GDM1 (cell line): Measurements from ENCODE around the gene KATNAL1.

Source experiments
- DNase-seq: peaks from one replicate; lab custom pipeline; 2025; lab: John Stamatoyannopoulos, UW

Gene KATNAL1

DNA sequence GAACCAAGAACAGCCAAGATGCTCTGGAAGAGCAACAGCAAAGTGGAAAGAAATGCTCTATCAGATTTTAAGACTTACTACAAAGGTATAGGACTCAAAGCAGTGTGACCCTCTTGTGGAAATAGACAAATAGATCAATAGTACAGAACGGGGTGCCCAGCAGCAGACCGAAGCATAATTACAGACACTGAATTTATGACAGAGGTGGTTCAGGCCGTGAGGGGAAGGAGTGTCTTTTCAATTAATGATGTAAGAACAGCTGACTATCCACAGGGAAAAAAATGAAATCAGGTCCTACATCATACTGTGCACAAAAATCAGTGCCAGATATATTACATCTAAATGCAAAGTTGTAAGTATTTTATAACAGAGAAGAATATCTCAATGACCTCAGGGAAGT lies 95.6 kb downstream of the KATNAL1 start:
- no peak for DNase-seq

DNA sequence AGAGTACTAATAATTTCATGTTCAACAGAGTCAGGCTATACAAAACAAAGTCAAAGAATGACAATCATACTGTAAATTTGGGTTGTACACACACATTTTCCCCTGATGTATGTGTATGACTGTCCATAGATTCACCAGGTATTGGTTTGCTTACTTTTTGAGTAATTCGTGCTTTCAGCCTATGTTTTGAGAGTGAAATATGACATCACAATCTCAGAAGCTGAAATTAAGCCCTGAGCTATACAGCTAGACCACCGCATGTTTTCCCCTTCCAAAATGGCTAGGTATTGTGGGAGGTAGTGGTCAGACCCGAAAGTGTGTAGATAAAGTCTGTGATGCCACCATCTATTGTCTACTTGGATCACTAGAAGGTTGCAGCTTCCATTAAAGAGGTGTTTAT lies 102.8 kb downstream of the KATNAL1 start:
- DNase-seq = no peak

DNA sequence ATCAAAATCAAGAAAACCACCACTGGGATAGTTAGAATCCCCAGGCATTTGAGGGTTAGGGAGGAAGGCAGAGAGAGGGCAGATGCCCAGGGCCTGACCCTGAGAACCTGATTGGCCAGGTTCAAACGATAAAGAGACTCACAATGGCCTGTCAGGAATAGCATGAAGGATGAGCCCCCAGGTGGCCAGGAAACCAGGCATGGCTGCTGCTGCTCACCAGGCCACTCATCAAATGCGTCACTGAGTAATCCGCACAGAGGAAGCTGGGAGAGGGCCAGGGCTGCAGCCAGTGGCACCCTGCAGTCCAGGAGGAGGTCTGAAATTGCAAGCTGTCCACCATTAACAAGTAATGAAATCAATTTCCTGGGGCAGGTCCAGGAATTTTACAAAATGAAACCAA lies 111.3 kb downstream of the KATNAL1 start:
- no peak for DNase-seq

DNA sequence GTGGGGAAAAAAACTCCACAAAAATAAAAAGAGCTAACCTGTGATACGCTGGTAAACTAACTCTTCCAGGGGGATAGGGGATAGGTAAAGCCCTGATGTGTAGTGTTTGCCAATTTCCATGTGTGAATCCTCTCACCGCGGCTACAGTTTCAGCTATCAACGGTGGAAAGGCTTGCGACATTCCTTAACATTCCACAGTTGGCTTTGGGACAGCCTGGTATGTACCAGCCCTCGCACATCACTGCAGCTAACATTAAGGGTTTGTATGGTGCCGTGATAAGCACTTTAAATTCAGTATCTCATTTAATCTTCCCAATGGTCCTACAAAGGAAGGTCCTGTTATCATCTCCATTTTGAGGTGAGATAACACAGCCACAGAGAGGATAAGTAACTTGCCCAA lies 112.4 kb downstream of the KATNAL1 start:
- no peak for DNase-seq

DNA sequence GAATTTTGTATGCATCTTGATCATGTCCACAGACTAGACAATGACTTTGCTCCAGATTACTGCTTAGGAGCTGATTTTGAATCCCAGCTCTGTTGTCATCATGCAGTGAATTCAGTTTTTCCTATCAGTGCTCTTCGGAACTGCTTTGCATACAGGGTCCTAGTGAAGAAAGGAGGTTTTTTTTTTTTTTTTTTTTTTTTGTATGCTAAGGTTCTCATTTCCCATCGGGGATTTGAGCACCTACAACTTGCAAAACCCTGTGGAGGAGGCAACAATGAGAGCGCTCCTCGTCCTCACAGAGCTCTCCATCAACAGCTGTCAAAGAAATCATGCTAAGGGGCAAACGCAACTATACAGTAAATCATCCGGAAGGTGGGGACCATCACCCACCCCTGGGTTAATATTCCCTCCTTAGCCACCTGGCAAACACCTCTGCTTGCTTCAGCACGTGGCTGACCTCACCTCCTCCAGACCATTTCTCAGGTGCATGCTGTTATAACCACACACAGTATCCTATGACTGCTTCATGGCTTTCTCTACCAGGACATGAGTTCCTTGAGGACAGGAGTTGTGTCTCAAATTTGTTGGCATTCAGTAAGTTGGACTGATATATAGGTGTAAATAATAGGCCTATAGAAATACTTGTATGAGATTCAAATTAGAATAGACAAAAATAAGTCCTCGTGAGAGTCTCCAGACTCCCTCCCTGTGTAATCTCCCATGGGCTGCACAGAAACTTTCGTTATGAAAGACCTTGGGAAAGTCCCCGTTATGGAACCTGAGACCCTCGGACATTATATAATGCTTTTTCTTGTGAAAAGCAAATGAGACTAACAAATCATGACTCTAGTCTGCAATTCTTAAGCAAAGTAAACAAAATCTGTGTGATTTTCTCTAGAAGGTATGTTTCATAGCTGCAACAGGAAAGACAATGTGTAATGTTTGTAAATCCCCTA lies 113.8 kb downstream of the KATNAL1 start:
- no peak for DNase-seq

DNA sequence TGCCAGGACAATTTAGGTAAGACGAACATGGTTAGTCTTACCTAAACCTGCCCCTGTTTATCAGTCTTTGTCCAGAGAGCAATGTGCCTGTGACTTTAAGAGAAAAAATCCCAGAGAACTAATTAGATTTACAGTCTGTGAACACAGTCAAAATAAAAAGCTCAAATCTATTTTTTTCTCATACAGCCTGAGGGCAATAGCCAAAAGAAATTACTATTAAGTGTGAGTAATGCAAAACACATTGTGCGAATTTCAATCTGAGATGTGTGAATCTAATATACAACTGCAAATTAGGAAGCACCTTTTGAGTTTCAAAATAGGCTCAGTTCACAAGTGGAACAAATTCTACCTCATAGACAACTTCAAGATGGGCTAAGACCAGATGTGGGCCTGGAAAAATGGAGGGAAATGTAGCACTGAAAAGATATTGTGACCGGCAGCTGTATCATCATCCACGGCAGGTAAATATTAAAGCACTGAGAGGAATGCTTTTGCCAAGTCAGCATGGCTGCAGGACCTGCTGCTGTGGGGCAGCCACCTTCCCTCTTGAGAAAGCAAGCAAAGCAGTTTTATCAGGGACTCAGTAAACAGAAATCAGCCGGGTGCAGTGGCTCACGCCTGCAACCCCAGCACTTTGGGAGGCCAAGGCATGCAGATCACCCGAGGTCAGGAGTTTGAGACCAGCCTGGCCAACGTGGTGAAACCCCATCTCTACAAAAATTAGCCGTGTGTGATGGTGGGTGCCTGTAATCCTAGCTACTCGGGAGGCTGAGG lies 114.8 kb downstream of the KATNAL1 start:
- DNase-seq = no peak

DNA sequence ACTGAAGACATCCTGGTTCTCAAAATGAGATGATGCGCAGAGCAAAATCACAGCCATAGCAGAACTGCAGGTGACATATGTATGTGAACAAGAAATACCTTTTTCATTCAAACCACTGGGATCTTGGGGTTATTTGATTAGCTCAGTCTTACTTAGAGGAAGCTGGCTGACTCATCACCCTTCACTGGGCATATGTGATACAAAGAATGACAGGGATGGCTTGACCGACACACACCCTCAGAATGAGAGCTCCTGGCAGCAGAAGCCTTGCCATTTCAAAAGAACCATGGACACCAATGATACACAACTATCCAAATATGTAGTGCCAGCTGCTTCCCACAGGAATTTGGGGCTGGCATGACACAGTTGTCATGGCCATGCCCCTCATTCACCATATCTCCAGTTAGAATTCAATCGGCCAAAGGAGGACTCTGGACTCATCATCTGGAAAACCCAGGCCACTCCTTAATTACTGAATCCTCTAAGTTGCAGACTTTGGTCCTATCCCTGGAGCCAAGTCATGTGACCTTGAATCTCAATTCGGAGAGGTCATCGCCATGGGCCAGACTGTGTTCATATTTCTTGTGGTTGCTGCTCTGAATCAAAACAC lies 115.8 kb downstream of the KATNAL1 start:
- no peak for DNase-seq

DNA sequence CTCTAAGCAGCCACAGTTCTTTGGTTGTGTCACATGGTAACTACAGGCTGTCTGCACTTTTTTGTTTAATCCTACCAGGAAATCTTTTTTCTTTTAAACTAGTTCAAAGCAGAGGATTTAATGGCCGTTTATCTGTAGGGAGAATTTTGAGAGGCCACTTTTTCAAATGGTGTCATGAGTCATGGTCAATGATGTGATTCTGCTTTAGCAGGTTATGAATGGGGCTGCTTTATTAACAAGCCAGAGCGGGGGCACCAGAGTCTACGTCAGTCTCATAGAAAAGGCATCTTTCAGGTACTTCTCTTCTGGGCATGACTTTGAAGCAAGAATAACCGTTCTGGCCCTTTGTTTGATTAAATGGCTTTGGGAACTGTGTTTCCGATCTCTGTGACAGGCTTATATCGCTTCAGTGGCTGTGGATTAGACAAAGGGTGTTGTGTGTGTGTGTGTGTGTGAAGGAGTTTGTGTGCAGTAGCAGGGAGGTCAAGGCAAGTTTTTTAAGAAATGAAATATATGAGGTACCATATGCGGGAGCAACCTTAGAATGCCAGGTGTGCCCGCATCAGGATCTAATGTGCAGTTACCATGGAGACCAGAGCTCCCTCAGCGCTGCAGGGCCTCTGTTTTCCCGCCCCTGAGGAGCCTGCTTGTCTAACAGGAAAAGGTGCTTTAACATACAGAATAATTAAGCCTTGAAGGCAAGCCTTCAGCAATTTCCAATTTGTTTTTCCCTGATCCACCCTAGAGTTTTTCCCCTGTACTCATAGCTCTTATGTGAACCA lies 120.5 kb downstream of the KATNAL1 start:
- no peak for DNase-seq

DNA sequence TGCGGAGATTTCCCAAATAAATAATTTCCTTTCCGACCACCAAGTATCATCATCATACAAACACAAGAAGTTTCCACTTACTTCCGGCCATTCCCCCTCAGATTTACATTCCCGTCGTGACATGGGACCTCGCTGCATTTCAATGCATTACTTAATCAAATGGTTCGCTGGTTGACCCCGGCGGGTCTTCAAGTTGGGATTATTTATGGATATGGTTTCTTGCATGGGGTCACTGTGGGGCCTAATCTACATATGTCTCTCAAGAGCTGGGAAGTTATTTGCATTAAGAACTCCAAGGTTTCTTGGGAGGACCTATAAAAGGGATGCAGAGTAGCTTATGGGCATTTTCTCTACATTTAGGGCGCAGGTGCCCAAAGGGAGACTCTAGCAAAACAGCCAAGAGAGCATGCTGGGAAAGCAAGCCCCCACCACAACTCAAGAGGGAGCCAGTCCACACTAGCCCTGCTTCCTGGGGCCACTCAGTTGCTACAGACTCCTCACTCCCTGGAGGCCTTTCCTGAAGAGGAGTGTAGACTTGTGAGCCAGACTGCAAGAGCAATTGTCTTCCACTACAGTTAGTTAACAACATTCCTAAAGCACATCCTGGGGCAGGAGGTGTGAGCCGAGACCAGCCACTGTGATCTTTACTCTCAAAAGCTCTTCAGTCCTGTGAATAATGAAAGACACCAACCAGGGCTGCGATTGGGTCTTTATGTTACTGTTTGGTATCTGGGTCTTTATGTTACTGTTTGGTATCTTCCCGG lies 125.3 kb downstream of the KATNAL1 start:
- DNase-seq = no peak

DNA sequence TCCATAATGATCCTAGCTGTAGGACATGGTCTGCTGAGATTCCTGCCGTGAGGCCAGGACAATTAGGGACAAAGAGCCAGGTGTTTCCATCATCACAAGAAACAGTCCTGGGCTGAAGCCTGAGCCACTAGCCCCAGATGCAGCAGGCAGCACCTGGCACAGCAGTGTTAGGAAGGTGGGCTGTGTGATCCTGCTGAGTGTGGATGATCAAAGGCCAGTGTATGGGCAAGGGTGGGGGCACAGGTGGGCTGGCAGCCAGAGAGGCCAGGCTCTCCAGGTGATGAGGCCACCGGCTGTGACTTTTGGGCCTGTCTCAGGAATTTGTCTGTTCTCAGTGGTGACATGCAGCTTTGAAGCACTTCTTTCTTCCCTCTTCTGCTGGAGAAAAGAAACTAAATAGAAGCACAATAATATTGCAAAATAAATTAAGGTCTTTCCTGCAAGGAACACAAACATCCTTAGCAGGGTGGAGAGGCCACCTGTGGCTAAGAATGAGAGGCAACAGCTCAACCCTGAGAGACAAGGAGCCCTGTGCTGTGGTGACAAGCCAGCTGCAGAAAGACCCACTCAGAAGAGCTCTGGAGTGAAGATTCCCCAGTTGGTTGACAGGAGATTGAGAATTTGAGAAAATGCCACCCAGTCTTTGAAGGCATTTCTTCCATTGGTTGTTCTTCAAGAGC lies 127.6 kb downstream of the KATNAL1 start:
- no peak for DNase-seq

DNA sequence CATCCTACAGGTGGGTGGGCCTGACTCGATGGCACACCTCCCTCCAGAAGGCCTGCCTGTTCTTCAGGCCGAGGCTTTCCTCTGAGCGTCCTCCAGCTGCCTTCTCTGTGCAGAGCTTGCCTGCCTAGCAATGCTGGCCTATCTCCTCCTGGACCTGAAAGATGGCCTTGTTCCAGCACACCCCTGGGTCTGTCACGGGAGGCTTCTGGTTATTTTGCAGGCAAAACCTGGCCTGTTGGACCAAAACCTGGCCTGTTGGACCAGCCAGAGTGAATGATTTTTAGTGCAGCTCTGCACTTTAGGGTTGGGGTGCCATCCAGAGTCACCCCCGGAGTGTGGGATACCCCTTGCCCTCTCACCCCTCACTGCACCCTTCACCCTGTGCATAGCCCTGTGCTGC lies 128.4 kb downstream of the KATNAL1 start:
- DNase-seq = no peak

DNA sequence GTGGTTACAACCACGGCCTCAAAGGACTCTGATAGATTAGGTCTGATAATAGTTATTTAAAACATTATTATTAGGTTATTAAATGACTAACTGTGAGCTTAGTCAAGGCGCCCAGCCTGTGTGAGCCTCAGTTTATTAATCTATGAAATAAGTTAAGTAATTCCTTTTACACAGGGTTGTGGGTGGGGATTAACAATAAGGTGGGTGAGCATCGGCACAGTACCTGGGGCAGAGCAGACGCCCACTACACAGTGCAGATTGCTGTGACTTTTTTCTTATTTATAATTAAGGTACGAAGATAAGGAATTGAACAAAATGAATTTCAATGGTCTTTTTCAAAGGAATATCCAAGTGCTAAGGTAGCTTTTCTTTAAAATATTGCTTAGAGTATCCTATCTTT lies 132.2 kb downstream of the KATNAL1 start:
- no peak for DNase-seq

DNA sequence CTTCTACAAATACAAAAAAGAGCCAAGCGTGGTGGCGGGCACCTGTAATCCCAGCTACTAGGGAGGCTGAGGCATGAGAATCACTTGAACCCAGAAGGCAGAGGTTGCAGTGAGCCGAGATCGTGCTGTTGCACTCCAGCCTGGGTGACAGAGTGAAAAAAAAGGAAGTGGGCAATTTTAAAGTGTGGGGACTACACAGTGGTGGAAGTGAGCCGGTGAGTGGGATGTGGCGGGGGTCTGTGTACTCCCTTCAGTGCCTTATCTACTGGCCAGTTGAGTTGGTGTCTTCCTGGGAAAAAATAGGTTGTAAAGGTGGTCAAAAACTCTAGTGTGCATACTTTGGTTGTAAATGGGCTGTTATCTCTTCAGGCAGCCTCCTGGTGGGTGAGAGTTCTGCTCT lies 133.1 kb downstream of the KATNAL1 start:
- DNase-seq = peak; percentile 47

DNA sequence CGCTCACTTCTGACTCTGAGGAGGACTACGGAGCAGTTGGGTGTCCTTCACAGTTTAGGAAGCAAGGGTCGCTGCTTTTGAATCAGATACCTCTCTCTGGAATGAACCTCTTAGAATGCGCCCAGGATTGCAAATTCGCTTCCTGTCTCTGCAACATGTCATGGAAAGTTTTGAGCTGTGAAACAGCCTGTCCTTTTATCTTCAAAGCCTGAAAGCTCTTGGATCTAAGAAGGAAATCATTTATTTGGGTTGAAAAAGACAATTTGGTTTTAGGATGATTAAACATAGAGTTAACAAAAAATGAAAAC lies 134.1 kb downstream of the KATNAL1 start:
- DNase-seq = no peak

DNA sequence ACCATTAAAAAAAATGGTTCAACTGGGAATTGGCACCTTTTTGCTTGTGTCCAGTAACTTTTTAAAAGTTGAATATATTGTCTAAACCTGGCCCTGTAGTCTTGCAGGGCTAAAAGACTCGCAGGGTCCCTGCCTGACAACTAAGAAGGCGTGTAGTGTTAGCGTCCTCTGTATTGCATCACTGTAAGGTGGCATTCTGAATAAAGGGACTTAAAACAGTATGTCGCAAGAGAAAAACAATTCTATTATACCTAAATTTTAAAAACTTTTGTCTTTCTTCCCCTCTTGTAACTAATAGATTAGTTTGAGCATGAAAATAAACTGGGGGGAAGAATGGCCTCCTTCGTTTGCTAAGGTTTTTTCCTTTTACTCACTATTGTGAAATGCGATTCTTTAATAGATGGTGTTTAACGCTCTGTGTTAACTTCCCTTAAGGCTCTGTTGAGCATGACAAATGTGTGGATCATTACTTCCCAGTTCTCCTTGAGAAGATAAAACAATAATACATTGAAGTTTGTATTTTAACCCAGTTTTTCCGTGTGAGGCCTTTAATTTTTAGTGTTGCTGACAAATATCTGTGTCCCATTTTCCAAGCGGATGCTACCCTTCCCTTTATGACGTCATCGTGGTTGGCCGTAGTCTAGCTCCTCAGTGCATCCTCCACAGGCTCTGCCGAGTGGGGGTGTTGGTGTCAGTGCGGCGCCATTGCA lies 134.6 kb downstream of the KATNAL1 start:
- DNase-seq = no peak

DNA sequence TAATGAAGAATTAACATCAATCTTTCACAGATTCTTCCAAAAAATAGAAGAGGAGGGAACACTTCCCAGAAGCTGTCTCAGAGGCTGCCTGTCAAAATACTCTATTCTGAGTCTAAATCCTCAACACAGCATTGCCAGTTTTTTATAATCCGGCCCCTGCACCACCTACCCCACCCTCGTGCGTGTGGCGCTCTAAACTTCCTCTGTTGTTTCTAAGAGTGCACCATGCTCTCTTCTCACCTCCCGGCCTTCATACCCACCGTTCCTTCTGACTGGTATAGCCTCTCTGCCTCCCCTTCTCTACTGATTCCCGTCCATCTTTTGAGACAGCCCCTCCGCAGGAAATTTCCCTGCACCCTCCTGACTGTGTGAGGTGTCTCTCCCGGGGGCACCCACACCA lies 136.8 kb downstream of the KATNAL1 start:
- no peak for DNase-seq

DNA sequence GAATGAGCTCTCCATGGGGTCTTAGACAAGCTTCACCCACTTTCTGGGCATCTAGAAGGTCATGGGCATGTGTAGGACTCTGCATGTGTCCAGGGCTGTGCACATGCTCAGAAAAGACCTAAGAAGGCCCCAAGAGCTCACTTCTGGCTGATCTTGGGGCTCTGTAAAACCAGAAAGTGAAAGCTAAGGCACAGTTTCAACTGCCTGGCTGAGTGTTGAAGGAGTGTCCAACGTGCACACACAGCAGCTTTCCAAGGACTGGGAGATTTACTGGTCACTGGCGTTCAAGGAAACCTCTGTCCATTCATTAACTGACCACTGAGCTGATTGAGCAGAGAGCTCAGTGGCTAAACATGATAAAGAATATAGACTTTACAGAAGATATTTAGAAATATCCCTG lies 137.9 kb downstream of the KATNAL1 start:
- DNase-seq = no peak

DNA sequence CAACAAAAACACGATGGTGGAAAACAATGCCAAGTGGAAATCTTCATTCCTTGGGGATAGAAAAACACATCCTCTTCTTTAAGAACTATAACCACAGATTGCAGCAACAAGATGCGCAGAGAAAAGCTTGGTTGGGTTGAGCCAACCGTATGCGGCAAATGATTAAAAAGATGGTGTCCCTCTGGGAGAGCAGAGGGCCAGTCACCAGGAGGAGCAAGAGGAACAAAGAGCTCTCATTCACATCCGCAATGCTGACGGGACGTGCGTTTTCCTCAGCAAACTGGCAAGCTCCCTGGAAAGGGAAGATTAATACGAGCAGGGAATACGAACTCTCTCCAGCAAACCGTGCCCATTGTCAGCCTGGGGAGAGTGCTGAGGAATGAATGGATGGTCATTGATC lies 141.6 kb downstream of the KATNAL1 start:
- DNase-seq = no peak

DNA sequence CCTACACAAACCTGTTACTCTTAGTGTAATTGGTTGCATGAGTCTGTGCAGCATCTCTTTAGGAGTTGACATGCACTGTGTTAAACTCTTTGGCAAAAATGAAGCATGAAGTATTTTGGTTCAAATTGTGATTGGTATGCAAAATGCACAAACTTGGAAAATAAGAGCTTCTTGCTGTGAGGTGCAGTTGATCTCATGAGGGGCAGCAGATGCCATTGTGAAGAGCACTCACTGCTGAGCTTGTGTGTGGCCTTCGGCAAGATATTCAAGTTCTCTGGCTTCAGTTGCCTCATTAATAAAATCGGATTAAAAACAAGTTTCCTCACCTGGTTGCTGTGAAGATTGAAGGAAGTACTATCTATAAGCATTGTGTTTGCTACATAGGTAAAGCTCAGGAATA lies 142.3 kb downstream of the KATNAL1 start:
- no peak for DNase-seq

DNA sequence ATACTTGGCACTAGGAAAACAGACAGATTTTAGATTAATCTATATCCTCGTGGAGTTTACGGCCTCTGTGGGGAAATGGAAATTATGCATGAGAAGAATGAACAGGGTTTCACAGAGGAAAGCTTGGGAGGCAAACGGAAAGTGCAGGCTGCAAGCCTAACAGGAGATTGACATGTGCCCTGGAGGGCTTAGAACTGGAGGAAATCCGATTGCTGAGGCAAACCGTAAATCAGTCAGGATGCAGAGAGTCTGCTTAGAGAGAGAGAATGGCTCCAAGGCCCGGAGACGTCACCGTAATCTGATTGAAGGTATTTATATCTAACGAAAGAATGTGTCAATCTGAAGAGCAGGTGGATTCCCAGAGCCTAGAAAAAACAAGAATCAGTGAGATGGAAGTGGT lies 143.2 kb downstream of the KATNAL1 start:
- no peak for DNase-seq
